Measurements from ENCODE around the gene CD180. TPM values are rescaled to one million over a fixed set of nuclear protein-coding genes. Genes with fewer than 3 reads are reported as not detected.

Gene CD180
- total and polyA plus RNA-seq, 9 of the 15 experiments (the other 6 are each of a cell fraction or from before 2014, with no cell fraction given) = 0.01 to 0.07 TPM; not detected in 7

DNA sequence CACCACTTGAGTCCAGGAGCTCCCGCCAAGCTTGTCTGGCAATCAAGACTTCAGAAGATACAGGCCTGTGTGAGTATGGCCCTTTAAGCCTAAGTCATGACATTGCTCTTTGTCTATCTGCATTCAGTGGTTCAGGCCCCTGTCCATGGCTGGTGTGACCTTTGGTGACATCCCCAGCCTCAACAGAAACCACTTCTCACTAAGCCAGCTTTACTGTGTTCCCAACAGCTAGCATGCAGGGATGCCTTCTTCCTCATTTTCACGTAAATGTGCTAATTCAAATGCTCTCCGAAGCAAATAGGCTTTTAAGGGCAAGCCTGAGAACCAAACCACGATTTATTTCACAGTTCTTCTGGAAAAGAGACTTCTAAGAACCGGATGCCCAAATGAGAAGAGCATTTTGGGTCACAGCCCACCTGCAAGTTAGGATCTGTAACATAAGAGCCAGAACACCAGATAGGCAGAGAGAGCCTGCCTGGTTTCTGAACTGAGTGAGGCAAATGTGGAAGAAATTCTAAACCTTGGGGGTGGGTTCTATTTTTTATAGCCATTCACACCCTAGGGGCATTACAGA, 14.9 kb downstream of the CD180 start:
- no peaks in the 10 kb centered on the region for H4K20me1 ChIP-seq (replicated peaks; ENCODE audit: control insufficient read depth, insufficient read depth, low read length)
- WGBS (ENCODE audit: insufficient coverage, low coverage, missing lambda C conversion rate) = 6% methylated on average over 5 of the region's 5 CpGs
- ATAC-seq (peak; percentile 67), DNase-seq (ENCODE audit: extremely low read depth in 1 of 4, low spot score in 3 of 4) (peak in 2 of 4 experiments; percentile 14 to 20), FAIRE-seq (peak; percentile 78)
- in situ Hi-C loops (cut with MboI) = no loop called here
- H3K4me2 ChIP-seq (ENCODE audit: insufficient read depth, low read length) = no peak overlapping the region
- H3K4me1 ChIP-seq (replicated peaks in 1 of 2; ENCODE audit: control insufficient read depth in 2 of 2, insufficient read depth in 2 of 2, low read length in 2 of 2) = no peaks in the 10 kb centered on the region
- intact Hi-C loops (cut with micrococcal nuclease) = no loop called here
- H2AFZ ChIP-seq (ENCODE audit: low read depth, low read length) = no peak overlapping the region
- no peak overlapping the region for H3K9ac ChIP-seq (ENCODE audit: insufficient read depth in 1 of 2, low read depth in 2 of 2, low read length in 2 of 2)
- CTCF ChIA-PET (ENCODE audit: low intra/inter-chr PET ratio) = no interaction called here
- H3K9me1 ChIP-seq (ENCODE audit: control insufficient read depth, insufficient read depth, low read length) = no peaks in the 10 kb centered on the region
- H3K79me2 ChIP-seq (ENCODE audit: control insufficient read depth, insufficient read depth, low read length) = no peaks in the 10 kb centered on the region
- BruUV-seq (replicated peaks) = no TSS peak
- H3K4me3 ChIP-seq = no peak overlapping the region
- no peaks in the 10 kb centered on the region for H3K36me3 ChIP-seq (ENCODE audit: control insufficient read depth, insufficient read depth, low read length)
- TF ChIP-seq ZBTB1 (CRISPR knock-in tag; IDR thresholded peaks at IDR 0.05; ENCODE audit: borderline replicate concordance, low read depth) (peak; percentile 72; the same call in 1 of the 2 replicates), NR2C2 (CRISPR knock-in tag; IDR thresholded peaks at IDR 0.05) (no peak), NR2C2 (tag; IDR thresholded peaks at IDR 0.05) (peak; percentile 43; the same call in 1 of the 2 replicates), NFE2 (IDR thresholded peaks at IDR 0.05; ENCODE audit: low read depth) (peak; percentile 41; the same call in 1 of the 2 replicates)
- TF ChIP-seq, protein P1, sequence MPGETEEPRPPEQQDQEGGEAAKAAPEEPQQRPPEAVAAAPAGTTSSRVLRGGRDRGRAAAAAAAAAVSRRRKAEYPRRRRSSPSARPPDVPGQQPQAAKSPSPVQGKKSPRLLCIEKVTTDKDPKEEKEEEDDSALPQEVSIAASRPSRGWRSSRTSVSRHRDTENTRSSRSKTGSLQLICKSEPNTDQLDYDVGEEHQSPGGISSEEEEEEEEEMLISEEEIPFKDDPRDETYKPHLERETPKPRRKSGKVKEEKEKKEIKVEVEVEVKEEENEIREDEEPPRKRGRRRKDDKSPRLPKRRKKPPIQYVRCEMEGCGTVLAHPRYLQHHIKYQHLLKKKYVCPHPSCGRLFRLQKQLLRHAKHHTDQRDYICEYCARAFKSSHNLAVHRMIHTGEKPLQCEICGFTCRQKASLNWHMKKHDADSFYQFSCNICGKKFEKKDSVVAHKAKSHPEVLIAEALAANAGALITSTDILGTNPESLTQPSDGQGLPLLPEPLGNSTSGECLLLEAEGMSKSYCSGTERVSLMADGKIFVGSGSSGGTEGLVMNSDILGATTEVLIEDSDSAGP (CRISPR knock-in tag; IDR thresholded peaks at IDR 0.05) = peak; percentile 83; the same call in 1 of the 2 replicates
- TF ChIP-seq, protein P2, sequence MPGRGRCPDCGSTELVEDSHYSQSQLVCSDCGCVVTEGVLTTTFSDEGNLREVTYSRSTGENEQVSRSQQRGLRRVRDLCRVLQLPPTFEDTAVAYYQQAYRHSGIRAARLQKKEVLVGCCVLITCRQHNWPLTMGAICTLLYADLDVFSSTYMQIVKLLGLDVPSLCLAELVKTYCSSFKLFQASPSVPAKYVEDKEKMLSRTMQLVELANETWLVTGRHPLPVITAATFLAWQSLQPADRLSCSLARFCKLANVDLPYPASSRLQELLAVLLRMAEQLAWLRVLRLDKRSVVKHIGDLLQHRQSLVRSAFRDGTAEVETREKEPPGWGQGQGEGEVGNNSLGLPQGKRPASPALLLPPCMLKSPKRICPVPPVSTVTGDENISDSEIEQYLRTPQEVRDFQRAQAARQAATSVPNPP (IDR thresholded peaks at IDR 0.05; ENCODE audit: borderline replicate concordance, insufficient read depth, insufficient read length) = no peak
- H3K9me3 ChIP-seq (replicated peaks; ENCODE audit: control insufficient read depth, insufficient read depth, low read depth, low read length) = no peaks in the 10 kb centered on the region
- peaks cover 7 to 16% of the 10 kb centered on the region in 2 experiments; a peak in 4 of 5 replicates for H3K27me3 ChIP-seq (ENCODE audit: control insufficient read depth in 2 of 2, insufficient read depth in 2 of 2, low read length in 2 of 2)
- H3K27ac ChIP-seq (ENCODE audit: extremely low read depth, low read depth, low read length) = no peak overlapping the region
- POLR2A ChIA-PET = no interaction called here

Data from K562 (cell line).